Measurements from ENCODE around the gene RAVER1. TPM values are rescaled to one million over a fixed set of nuclear protein-coding genes. Genes with fewer than 3 reads are reported as not detected.

RAVER1 gene
- total and polyA plus RNA-seq, 2 of the 13 experiments (the other 11 are each of a cell fraction or from before 2014, with no cell fraction given) = 3.6 to 7.9 TPM

- TF ChIP-seq ZBTB2 (CRISPR knock-in tag; IDR thresholded peaks at IDR 0.05; ENCODE audit: low read depth) (no peak), HDAC2 (CRISPR knock-in tag; IDR thresholded peaks at IDR 0.05) (0 out of 2 replicates have a peak, but pooled peaks have one; percentile 32), THYN1 (CRISPR knock-in tag; IDR thresholded peaks at IDR 0.05; ENCODE audit: borderline replicate concordance, low read depth) (no peak), ZNF451 (CRISPR knock-in tag; IDR thresholded peaks at IDR 0.05) (0 out of 2 replicates have a peak, but pooled peaks have one; percentile 49), SMAD1 (CRISPR knock-in tag; IDR thresholded peaks at IDR 0.05; ENCODE audit: borderline replicate concordance, low read depth) (no peak), ZNF816 (CRISPR knock-in tag; IDR thresholded peaks at IDR 0.05; ENCODE audit: borderline replicate concordance) (no peak), THRA (CRISPR knock-in tag; IDR thresholded peaks at IDR 0.05; ENCODE audit: borderline replicate concordance) (no peak), ZNF577 (CRISPR knock-in tag; IDR thresholded peaks at IDR 0.05; ENCODE audit: borderline replicate concordance, low read depth) (no peak), DMTF1 (CRISPR knock-in tag; IDR thresholded peaks at IDR 0.05) (no peak), GLI4 (CRISPR knock-in tag; IDR thresholded peaks at IDR 0.05; ENCODE audit: borderline replicate concordance) (no peak), ZNF484 (CRISPR knock-in tag; IDR thresholded peaks at IDR 0.05; ENCODE audit: borderline replicate concordance, low read depth) (no peak), ETV5 (CRISPR knock-in tag; IDR thresholded peaks at IDR 0.05; ENCODE audit: borderline replicate concordance) (peak; percentile 65; the same call in 1 of the 2 replicates), REST (IDR thresholded peaks at IDR 0.05; ENCODE audit: borderline replicate concordance in 1 of 2, low read depth in 1 of 2, low read length in 2 of 2) (no peak), ZNF17 (CRISPR knock-in tag; IDR thresholded peaks at IDR 0.05) (no peak), GTF2F1 (IDR thresholded peaks at IDR 0.05; ENCODE audit: low read length) (no peak), GPBP1L1 (CRISPR knock-in tag; IDR thresholded peaks at IDR 0.05) (no peak), PRPF4 (IDR thresholded peaks at IDR 0.05; ENCODE audit: low read depth, low read length, poor library complexity, severe bottlenecking) (no peak), PAF1 (CRISPR knock-in tag; IDR thresholded peaks at IDR 0.05) (no peak)
Observed at GRCh38 chr19:10334588-10335351, 1.4 kb upstream of the RAVER1 start (continued).

Data from HepG2 (cell line).